Measurements from ENCODE around the gene ZSCAN10.

DNA sequence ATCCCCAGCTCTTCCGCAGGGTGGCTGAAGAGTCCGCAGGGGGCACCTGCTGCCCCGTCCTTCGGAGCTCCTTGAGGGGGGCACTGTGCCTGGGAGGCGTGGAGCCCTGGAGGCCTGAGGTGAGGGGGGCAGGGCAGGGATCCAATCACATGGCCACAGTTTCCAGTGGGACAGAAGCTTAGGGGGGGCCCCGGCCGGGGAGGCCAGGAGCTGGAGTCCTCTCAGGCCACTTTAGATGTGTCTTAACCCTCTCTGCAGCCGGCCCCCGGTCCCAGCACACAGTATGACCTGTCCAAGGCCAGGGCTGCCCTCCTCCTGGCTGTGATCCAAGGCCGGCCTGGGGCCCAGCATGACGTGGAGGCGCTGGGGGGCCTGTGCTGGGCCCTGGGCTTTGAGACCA is 46.6 kb upstream of the ZSCAN10 start:
- TF ChIP-seq, protein P1, sequence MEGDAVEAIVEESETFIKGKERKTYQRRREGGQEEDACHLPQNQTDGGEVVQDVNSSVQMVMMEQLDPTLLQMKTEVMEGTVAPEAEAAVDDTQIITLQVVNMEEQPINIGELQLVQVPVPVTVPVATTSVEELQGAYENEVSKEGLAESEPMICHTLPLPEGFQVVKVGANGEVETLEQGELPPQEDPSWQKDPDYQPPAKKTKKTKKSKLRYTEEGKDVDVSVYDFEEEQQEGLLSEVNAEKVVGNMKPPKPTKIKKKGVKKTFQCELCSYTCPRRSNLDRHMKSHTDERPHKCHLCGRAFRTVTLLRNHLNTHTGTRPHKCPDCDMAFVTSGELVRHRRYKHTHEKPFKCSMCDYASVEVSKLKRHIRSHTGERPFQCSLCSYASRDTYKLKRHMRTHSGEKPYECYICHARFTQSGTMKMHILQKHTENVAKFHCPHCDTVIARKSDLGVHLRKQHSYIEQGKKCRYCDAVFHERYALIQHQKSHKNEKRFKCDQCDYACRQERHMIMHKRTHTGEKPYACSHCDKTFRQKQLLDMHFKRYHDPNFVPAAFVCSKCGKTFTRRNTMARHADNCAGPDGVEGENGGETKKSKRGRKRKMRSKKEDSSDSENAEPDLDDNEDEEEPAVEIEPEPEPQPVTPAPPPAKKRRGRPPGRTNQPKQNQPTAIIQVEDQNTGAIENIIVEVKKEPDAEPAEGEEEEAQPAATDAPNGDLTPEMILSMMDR (IDR thresholded peaks at IDR 0.05): no peak
- TF ChIP-seq POLR2A (IDR thresholded peaks at IDR 0.05) (no peak), POLR2AphosphoS5 (IDR thresholded peaks at IDR 0.05) (no peak)
